Astrocyte of the cerebellum (primary cell): ENCODE data around the gene EMP2.
"Not testable (repeated sequence)": the region's sequence is repeated elsewhere in the genome, so short reads cannot be mapped to it uniquely, and the experiment has no call there.

Experiments
- DNase-seq: peaks from one replicate; pipeline ENCODE4 v3.0.0-alpha.2; 2011; ENCODE audit warnings: low read depth
- H3K4me3 ChIP-seq: 2 replicates; pipeline ENCODE4 v1.5.1; 2011; ENCODE audit warnings: mild to moderate bottlenecking, low read depth, low read length, moderate library complexity
- in situ Hi-C: cut with HindIII; loops from 2 replicates; pipeline ENCODE4 v1.10.0; 2017; ENCODE audit warnings: low sequenced_read_pairs
- TF ChIP-seq, protein P1 (sequence below): IDR thresholded peaks from 2 replicates; pipeline ENCODE4 v1.5.1; 2012; ENCODE audit warnings: low read length, low read depth, moderate library complexity, mild to moderate bottlenecking; ENCODE audit errors: missing control alignments

Gene EMP2

DNA sequence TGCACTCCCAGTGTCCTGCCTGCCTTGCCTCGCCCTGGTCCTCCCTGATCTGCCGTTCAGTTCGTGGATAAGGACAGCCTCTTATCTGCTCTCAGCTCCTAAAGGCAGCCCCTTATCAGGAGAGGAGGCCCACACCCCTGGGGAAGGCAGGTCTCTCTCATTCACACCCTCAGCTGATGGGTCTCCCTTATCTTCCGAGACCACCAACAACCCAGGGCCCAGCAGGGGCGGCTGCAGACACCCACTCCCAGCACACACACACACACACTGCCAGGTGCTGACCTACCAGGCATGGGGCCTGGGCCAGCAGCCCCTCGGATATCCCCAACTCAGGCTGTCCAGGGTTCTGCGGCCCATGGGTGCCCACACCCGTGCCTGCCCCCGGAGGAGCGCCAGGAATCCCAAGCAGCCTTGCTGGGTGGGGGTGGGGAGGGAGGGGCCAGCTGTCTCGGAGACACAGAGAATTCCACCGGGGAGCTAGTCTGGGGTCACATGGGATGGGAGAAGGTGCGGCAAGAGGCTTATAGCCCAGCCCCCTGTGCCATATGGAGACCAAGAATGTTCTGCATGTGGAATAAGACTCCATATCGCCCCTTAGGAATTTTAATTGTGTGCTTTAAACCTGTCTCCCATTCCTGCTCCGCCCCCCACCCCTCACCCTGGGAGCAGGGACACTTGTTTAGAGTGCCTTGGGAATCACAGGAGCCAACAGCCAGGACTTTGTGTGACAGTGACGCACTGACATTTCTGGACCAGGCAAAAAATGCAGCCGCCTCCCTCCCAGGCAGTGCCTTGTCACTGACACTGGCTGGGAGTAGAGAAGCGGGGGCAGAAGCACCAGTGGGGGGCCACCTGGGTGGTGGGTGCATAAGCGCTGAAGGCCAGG is 41.9 kb upstream of the EMP2 start:
- in situ Hi-C loops, result no loop called here
- H3K4me3 ChIP-seq, result no peak overlapping the region
- TF ChIP-seq, protein P1, sequence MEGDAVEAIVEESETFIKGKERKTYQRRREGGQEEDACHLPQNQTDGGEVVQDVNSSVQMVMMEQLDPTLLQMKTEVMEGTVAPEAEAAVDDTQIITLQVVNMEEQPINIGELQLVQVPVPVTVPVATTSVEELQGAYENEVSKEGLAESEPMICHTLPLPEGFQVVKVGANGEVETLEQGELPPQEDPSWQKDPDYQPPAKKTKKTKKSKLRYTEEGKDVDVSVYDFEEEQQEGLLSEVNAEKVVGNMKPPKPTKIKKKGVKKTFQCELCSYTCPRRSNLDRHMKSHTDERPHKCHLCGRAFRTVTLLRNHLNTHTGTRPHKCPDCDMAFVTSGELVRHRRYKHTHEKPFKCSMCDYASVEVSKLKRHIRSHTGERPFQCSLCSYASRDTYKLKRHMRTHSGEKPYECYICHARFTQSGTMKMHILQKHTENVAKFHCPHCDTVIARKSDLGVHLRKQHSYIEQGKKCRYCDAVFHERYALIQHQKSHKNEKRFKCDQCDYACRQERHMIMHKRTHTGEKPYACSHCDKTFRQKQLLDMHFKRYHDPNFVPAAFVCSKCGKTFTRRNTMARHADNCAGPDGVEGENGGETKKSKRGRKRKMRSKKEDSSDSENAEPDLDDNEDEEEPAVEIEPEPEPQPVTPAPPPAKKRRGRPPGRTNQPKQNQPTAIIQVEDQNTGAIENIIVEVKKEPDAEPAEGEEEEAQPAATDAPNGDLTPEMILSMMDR, result no peak
- DNase-seq, result no peak

DNA sequence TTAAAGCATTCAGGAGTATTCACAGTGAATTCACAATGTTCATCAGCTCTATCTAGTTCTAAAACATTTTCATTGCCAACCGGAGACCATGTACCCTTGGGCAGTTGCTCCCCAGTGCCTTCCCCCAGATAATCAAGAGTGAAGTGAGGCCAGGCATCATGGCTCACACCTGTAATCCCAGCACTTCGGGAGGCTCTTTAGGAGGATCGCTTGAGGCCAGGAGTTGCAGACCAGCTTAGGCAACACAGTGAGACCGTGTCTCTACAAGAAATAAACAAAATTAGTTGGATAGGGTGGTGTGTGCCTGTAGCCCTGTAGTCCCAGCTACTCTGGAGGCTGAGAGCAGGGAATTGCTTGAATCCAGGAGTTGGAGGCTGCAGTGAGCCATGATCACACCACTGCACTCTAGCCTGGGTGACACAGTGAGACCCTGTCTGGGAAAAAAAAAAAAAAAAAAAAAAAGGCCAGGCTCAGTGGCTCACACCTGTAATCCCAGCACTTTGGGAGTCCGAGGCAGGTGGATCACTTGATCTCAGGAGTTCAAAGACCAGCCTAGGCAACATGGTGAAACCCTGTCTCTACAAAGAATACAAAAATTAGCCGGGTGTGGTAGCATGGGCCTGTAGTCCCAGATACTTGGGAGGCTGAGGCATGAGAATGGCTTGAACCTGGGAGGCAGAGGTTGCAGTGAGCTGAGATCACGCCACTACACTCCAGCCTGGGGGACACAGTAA is 41.0 kb upstream of the EMP2 start:
- in situ Hi-C loops, DNase-seq, H3K4me3 ChIP-seq: not testable (repeated sequence)

DNA sequence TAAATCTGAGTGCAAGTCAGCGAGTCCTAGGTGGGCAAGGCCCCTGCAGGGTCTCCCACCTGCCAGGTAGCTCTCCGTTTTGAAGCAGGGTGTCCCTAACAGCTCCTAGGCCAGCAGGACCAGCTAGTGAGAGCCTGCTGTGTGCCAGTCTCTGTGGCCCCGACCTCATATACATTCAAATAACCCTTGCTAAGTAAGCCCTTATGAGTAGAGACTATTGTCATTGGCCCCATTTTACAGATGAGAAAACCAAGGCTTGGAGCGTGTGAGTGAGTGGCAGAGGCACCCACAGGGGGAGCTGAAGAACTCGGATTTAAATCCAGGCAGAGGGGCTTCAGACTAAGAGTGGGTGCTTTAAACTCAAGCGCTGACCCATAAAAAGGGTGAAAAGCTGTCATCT is 39.7 kb upstream of the EMP2 start:
- no peak for DNase-seq
- in situ Hi-C loops, result no loop called here
- TF ChIP-seq, protein P1, result no peak
- H3K4me3 ChIP-seq, result no peak overlapping the region

DNA sequence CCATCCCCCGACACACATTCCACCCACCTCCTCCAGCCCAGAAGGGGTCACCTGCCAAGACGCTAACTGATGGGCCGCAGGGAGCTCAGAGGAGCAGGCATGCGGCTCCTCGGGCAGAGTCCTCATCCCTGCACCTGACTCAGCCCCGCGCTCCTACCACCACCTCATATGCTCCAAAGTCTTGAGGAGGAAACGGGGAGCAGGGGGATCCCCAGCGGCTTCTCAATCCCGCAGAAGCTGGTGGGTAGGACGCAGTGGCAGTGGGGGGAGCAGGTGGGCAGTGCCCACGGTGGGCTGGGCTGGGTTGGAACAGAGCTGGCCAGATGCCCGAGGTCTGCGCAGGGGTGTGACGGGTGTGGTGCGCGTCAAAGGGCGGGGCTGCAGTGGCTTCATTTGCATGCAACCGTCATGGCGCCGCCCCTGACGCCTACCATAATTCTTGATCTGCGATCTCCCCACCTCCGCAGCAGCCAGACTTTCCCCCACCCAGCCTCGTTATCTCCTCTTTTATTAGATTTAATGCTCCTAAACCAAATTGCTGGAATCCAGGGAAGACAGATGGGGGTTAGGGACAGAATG is 39.0 kb upstream of the EMP2 start:
- H3K4me3 ChIP-seq, result no peak overlapping the region
- TF ChIP-seq, protein P1, result no peak
- in situ Hi-C loops, result no loop called here
- no peak for DNase-seq

DNA sequence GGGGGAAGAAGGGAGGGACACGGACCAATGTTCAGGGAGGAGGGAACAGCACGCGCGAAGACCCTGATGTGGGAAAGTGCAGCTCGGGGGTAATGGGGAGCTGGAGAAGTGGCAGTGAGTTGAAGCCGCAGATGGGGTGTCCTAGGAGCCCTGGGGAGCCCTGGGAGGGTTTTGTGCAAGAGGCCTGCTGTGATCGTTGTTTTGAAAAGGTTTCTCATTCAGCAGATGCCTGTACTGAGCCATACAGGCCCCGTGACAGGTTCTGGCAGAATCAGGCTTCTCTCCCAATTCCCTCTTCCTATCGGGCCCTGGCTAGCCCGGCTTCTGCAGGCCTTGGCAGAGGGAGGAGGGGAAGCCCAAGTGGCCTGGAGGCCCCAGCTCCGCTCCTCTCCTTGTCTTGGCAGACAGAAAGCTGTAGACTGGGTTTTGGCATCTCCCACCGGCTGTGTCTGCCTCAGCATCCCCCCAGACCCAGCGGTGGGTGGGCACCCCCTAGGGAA is 38.4 kb upstream of the EMP2 start:
- in situ Hi-C loops, result no loop called here
- H3K4me3 ChIP-seq, result no peak overlapping the region
- no peak for DNase-seq
- TF ChIP-seq, protein P1, result no peak

DNA sequence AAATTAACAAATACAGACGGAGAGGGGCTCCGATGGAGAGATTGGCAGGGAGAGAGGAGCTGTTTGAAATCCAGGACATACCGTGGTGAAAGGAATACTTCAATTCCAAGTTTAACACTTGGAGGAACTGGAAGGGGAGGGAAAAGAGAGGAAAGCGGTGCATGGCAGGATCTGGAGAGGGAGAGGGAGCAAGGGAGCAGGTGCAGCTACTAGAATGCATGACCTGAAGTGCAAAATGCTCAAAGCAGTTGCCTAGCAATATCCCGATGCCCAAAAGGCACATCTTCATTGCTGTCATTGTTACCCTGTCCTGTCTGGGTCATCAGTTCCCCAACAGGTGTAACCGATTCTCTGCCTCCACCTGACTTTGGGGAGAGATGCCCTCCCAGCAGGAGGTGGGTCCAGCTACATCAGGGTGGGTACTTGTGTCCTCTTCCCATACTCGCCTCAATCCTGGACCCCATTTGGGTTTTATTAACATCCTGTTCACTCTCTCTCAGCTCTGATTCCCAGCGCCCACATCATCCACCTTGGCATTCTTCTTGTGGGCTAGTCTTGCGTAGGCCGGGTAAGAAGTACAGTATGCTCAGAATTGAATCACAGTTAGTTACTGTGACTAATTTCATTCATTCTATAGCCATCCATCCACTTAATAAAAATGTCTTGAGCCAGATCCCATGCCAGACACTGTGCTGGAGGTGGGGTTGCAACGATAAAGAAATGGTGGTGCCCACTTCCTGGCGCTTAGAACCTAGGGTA is 37.4 kb upstream of the EMP2 start:
- no peak overlapping the region for H3K4me3 ChIP-seq
- in situ Hi-C loops, result no loop called here
- TF ChIP-seq, protein P1, result no peak
- DNase-seq, result no peak
